GM19328 (cell line): ENCODE results near the gene CBX6.

Experiments used
- ATAC-seq: cut with Tn5 transposase; IDR thresholded peaks from one replicate; pipeline ENCODE4 v1.9.1; 2021; ENCODE audit warnings: mild to moderate bottlenecking, moderate library complexity; ENCODE audit not compliant: unreplicated experiment

Gene CBX6

DNA sequence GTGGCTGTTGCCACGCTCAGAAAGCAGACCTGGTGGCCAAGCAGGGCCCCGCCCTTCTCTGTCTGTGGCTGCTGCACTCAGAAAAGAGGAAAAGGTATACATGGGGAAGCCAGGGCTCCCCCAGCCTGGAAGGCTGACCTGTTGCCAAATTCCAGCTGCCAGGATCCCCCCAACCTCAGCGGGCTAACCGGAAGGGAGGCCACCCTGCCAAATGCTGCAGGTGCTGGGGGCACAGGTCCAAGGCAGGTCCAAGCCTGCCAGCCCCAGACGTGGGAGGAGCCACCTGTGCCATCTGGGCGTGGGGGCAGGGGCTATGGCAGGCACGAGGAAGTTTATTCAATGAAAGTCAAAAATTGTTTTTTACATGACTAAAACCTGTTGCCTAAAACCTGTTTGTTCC, 30.8 kb downstream of the CBX6 start:
- ATAC-seq = no peak

DNA sequence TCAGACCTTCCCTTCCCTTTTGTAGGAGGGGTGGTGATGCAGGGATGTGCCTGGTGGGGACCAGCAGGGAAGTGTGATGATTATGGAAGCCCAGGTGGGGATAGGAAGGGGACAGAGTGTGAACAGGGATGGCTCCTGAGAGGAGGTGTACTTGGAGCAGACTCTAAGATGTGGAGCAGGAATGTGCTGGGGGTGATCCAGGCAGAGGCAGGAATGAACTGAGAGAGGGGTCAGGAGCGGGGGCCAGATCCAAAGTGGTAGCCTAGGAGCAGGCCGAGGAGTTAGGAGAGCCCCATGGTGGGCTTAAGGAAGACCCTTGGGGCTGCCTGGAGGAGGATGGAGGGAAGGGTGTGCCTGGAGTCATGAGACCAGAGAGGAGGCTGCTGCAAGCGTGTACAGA, 31.9 kb downstream of the CBX6 start:
- no peak for ATAC-seq

DNA sequence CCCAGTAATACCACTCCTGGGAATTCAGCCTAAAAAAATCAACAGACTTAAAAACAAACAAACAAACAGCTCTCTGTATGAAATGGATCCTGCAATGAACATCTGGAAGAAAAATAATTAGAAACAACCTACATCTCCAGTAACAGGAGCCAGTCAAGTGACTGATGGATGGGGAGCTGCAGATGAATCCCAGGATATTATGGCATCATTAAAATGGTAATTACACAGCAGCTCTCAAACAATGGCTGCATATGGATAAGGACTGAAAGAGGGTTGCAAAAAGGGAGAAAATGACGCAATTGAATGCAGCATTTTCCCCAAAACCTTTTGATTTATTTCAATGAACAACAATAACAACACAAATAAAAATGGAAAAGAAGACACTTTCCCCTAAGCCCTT, 32.3 kb downstream of the CBX6 start:
- ATAC-seq = no peak

DNA sequence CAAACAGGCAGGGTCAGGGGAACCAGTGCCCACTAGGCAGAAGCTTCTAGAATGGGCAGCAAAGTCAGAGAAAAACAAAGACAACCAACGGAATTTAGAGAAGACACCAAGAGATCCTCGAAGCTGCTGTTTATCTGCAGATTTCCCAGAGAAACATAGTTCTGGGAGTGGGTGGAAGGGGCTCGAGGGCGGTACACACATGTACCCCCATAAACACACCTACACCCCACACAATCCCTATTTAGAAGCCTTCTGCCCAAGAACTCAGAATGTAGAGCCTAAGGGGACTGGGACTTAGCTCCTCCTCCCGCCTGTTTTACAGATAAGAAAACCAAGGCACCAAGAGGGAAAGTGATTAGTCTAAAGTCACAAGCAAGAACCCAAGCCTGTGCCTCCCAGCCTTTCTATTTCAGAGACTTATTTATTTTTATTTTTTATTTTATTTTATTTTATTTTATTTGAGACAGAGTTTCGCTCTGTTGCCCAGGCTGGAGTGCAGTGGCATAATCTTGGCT, 34.5 kb downstream of the CBX6 start:
- ATAC-seq = no peak

DNA sequence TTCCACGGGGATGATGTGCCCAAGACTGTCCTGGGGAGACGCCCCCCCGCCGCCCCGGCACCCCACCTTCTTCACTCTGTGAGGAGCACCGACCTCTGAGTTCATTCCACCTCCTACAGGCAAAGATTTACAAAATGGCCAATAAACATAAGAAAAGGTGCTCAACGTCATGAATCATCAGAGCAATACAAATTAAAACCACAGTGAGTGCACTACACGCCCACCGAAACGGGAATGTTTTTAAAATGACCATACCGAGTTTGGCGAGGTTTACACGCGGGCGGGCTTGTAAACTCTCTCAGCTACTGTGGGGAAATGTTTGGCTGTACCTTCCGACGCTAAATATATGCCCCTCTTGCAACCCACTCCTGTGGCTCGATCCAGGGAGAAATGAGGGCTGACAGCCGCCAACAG, 36.1 kb downstream of the CBX6 start:
- no peak for ATAC-seq

DNA sequence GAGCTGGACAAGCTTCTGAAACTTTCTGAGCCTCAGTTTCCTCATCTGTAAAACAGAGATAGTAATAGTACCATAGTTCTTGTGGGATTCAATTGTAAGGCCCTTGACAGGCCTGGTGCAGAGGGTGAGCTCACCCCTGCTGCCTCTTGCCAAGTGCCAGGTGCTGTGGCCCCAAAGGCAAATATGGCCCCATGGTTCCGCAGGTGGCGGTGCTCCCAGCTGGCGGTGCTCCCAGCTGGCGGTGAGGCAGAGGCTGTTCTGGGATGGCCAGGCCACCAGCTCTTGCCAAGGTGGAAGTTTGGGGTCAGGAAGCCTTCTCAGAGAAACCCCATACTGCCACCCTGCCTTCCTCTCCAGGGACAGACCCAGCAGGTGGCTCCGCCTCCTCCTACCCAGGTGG, 37.0 kb downstream of the CBX6 start:
- ATAC-seq = no peak

DNA sequence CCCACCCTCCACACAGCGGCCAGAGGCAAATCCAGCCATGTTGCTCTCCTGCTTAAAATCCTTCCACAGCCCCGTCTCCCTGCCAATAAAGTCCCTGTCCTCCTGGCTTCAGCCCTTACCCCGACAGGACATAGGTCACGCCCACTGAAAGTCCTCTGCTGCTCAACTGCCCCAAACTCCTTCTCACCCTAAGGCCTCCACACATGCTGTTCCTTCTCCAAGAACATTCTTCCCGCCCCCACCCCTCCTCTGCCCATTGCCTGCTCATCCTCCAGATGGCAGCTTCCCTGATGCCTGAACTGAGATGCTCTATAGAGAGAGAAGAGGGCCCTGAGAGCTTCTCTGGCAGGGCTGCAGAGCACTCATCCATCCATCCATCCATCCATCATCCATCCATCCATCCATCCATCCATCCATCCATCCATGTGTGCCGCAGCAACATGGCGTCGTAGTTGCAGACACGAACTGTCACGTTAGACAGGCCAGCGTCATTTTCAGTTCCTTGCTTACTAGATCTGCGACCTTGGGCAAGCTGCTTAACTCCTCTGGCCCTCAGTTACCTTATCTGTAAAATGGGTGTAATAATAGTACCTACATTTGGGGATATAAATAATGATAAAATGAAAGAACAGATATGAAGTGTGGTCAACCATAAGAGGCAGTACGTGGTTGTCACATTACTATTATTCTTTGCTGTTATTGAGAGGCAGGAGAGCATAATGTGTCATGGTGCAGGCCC, 37.6 kb downstream of the CBX6 start:
- ATAC-seq = no peak

DNA sequence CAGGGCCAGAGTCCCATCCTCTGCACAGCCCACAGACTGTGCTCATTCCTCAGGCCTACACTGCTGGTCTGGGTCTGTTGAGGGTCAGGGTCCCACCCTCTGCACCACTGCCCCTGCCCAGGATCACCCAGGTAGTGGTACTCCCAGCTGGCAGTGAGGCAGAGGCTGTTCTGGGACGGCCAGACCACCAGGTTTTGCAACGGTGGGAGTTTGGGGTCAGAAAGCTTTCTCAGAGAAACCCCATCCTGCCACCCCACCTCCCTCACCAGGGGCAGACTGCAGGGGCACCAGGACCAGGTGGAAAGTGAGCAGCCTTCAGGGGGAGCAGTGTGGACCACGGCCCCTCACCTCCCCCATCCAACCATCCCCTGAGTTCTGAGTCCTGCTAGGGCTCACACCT, 39.0 kb downstream of the CBX6 start:
- no peak for ATAC-seq

DNA sequence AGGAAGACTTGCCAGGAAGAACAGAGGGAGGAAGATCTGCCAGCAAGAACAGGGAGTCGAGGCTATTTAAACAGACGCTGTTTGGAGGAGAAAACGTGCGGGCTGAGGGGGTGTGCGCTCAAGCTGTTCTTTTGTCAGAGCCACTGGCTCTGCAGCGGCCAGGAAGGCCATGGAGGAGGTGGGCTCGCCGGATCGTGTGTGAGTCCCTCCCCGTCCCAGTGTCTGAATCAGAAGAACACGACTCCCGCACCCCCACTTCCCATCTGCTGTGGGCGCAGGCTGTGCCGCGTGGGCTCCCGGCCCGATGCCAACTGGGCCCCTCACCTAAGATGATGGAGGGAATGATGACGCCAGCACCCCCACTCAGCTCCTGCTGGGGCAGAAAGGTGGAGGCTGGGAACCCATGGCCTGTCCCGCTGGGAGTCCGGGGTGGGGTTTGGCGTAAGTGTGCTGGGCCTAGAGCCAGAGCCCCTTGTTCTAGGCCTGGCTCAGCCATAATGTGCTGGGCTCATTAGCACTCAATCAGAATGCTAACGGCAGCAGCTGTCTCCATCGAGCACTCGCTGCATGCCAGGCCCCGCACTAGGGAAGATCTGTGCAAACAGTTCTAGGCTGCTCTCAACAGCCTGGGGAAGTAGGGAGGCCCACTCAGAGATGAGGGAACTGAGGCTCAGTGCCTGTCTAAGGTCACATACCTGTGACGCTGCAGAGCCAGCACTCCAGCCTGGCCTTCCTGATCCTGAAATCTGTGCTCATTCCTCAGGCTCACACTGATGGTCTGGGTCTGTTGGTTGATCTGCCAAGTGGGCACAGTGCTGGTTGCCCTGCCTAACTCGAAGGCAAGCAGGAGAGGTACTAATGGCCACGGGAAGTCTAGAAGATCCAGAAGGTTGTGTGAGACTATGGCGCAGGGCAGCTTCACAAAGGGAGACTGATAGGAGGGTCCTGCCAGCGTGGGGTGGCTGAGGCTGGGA, 39.7 kb downstream of the CBX6 start:
- no peak for ATAC-seq

DNA sequence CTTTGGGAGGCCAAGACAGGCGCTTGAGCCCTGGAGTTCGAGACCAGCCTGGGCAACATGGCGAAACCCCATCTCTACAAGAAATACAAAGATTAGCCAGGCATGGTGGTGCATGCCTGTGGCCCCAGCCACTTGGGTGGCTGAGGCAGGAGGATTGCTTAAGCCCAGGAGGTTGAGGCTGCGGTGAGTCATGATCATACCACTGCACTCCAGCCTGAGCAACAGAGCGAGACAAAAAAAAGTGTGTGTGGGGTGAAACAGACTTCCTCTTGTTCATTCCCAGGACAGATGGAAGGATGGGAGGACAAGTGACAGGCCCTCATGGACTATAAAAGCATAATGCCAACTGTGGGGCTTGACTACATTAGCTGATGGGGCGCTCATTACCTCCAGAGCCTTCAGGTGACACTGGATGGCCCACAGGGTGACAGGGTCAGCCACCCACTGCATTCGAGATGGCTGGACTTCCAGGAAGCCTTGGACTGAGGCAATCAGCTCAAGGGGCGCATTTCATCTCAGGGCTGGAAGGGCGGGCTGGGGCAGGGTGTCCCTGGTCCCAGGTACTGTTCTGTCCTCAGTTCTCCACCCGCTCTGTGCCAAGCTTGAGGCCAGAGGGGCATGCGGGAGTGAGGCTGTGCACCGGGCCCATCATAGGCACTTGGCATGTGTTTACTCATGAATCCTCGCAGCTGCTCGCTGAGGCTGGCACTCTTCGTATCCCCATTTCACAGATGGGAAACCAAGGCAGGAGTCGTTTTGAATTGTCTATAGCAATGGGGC, 40.7 kb downstream of the CBX6 start:
- ATAC-seq = no peak

DNA sequence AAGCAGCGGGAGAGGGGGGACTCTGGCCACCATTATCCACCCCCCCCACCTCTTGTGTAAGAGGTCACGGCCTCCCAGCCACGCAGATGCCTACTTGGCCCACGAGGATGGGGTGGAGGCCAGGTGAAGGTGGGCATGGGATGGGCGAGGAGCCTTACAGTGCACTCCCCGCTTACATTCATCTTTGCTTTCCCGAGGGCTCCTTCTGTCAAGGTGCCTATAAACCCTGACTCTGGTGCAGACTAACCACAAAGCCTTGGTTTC, 41.2 kb downstream of the CBX6 start:
- no peak for ATAC-seq

DNA sequence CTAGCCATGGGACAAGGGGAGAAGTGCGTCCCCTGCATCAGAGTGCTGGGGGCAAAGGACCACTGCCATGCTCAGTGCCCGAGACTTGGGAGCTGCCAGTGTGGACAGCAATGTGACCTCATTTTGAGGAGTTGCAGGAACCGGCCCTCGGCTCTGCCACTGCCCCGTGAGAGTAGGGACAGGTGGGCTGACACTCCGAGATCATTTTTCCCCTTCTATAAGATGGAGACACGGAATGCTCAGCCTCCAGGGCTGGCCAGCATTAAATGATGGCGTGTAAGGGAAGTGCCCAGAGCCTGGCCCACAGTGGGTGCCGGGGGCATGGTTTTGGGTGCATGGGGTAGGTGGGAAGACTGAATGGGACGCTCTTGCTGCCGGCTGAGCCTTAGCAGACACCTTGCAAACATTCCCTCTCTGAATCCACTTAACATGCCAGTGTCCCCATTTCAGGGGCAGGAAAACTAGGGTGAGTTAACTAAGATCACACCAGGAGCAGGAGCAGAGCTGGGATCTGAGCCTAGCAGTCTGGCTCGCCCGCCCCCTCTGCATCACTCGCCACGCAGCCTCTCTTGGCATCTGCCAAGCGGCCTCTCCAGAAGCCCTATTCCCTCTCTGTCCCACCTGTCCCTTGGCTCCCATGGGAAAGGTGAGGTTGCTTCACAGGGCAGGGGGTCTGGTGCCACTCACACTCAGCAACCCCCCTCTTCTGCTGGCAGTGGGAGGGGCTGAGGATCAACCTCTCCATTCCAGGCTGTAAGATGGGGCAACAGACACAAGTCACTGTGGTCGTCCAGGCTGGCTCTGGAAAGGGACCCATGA, 41.8 kb downstream of the CBX6 start:
- no peak for ATAC-seq

DNA sequence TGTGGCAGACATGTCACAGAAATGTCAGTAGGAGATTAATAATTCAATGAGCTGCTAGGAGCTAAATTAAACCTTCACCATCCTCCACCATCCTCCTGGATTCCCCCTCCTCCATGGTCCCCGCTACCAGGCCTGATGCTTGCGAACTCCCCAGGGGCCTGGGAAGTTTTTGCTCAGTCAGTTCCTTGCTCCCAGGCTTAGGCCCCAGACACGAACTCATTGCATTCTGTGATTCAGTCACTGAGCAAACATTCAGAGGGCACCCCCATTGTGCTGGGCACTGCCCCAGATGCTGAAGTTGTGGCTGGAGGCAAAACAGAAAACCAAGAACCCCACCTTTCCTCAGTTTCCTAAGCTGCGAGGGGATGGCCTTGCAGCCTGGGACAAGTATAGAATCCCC, 42.5 kb downstream of the CBX6 start:
- no peak for ATAC-seq

DNA sequence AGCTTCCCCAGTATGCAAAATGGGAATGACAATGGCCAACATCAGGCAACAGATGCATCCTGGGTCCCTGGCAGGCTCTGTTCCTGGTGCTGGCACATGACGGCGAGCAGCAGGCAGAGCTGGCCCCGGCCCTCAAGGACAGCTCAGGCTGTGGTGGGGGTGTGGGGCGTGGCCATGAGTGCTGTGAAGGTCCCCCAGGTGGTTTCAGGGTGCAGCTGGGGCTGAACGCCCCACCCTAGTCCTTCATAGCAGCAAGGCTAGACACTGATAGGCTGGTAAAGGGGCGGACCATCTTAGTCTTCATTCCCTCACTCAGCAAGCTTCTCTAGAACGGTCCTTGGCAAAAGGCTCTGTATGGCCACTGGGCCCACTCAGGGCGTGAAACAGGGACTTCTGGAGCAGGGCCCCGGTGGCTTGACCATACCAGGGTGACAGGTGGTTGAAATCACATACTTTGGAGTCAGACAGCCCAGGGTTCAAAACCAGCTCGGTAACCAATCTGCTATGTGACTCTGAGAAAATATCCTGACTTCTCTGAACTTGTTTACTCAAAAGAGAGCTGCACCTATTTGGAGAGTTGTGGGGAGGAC, 43.3 kb downstream of the CBX6 start:
- ATAC-seq = no peak

DNA sequence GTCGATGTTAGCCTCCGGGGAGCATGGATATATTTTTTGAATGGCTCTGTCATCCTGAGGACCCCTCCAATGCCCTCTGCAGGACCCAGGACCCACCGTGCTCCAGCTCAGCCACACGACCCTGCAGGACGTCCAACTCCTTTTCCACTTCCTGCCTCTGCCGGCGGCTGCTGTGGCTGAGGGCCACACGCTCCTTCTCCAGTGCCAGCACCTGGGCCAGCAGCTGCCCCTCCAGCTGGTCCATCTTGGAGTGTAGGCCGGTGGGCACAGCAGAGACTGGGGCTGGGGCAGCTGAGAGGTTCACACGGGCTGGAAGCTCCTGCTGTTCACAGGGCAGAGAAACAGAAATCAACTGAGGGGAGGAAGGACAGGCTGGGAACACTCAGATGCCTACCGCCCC, 43.8 kb downstream of the CBX6 start:
- no peak for ATAC-seq

DNA sequence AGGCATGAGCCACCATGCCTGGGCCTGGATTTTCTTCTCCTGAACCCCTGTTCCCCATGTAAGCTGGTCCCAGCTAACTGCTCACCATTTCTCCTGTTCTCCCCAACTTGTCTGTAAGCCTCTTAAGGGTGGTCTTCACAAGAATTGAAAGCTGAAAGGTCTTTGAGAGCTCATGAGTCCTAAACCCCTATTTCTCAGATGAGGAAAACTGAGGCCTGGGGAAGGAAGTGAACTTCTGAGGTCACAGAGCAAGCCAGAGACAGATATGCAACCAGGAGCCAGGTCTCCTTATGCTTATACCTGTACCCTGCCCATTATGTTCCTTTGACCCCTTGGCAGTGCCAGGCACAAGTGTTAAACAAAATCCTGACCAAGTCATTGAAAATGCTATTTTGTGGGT, 44.5 kb downstream of the CBX6 start:
- no peak for ATAC-seq

DNA sequence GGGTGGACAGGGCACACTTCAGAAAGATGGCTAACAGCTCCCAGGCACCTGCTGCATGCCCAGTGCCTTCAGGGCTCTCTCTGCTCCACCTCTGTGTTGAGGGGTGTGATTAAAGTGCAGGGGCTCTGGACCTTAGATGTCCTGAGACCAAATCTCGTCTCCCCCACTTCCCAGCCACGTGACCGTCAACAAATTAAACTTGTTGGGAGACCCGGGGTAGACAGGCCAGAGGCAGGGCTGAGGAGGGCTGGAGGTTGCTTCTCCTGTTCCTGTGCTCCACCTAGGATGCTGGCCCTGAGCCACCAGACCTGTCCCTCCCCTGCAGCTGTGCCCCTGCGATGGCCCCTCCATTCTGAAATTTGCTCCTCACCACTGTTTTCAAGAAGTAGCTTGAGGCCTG, 45.2 kb downstream of the CBX6 start:
- no peak for ATAC-seq

DNA sequence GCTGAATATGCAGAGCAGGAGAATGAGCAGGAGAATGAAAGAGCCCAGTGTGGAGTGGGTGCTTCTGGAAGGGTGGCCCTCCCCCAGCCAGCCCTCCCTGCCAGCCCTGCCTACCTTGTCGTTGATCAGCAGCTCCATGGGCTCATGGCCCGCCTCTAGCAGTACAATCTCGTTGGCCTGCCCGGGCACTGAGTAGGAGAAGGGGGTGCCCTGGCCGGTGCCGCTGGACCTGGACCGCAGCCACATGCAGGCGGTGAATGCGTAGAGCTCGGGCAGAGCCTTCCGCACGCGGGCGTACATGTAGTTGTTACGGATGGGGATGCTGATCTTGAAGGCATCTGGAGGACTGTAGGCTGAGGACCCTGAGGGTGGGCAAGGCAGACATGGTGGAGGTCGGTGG, 45.6 kb downstream of the CBX6 start:
- no peak for ATAC-seq

DNA sequence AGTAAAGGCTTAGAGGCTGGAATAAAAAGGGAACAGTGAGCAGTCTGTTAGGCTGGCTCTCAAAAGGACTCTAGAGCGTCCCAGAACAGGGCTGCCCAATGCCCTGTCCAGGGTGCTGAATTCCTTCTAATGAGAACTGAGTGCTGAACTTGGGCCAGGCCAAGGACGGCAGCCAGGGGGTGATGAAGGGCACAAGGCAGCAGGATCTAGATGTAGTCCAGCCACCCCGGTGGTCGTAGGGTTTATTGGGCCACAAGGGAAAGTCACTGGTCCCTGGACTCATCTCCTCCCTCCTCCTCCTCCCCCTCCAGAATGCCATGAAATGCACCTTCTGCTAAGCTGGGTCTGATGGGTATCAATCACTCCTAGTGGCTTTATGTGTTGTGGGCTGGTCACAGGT, 47.4 kb downstream of the CBX6 start:
- no peak for ATAC-seq

DNA sequence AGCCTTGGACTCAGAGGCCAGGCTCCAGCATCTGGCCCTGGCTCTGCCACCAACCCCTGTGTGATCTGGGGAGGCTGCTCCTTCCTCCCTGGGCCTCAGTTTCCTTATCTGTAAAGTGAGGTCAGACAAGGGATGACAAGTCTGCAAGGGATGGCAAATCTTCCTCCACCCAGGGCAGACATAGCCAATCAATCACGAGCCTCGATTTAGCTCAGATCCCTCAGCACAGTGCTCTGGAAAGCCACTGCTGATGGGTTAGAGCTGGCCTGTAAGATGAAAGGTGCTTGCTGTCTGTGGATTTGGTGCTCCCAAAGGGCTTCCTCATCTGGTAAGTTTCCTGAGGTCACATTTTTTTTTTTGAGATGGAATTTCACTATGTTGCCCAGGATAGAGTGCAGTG, 48.4 kb downstream of the CBX6 start:
- no peak for ATAC-seq
